Heart right ventricle (tissue), 16 donors: ENCODE measurements around the gene STAMBP. TPM values are rescaled to one million over a fixed set of nuclear protein-coding genes. Genes with fewer than 3 reads are reported as not detected.

Experiments
- ATAC-seq, 8 donors: fragments of 200-7000 bp; cut with Tn5 transposase; one replicate each; pipeline ENCODE4 v1.9.1; 2020; ENCODE audit warnings: mild to moderate bottlenecking in 8 of 8, moderate library complexity in 8 of 8, moderate number of reproducible peaks in 1 of 8
- DNase-seq, 2 donors: peaks; one replicate each; pipeline ENCODE4 v3.0.0-alpha.2; 2020
- H3K27ac ChIP-seq, 10 donors: fragments of 200-600 bp; sonication (generic) in 2 of 10; one replicate each; pipeline versions ENCODE4 v1.5.0 to v1.8.0; 2020 to 2022; ENCODE audit warnings: mild to moderate bottlenecking in 3 of 10
- H3K27me3 ChIP-seq, 7 donors: fragments of 200-600 bp; one replicate each; pipeline ENCODE4 v1.8.0; 2021 to 2022; ENCODE audit warnings: mild to moderate bottlenecking in 2 of 7
- H3K36me3 ChIP-seq, 9 donors: fragments of 200-600 bp; sonication (generic) in 1 of 9; one replicate each; pipeline versions ENCODE4 v1.5.0 to v1.8.0; 2020 to 2022; ENCODE audit warnings: mild to moderate bottlenecking in 2 of 9
- H3K4me1 ChIP-seq, 9 donors: fragments of 200-600 bp; sonication (generic) in 1 of 9; one replicate each; pipeline versions ENCODE4 v1.5.0 to v1.8.0; 2020 to 2022; ENCODE audit warnings: mild to moderate bottlenecking in 4 of 9
- H3K4me3 ChIP-seq, 10 donors: fragments of 200-600 bp; sonication (generic) in 2 of 10; one replicate each; pipeline versions ENCODE4 v1.5.0 to v1.8.0; 2020 to 2022; ENCODE audit warnings: mild to moderate bottlenecking in 7 of 10, moderate library complexity in 2 of 10
- H3K9me3 ChIP-seq, 11 donors: fragments of 200-600 bp in 10 of 11; sonication (generic) in 2 of 11; one replicate each; pipeline versions ENCODE4 v1.5.0 to v1.8.0; 2013 to 2022; ENCODE audit warnings: mild to moderate bottlenecking in 2 of 11, control low read depth in 1 of 11, moderate library complexity in 1 of 11
- WGBS, 2 donors: extraction: QIAGEN DNeasy Blood & Tissue Kit; methylation state at CpG; one replicate each; pipeline ENCODE4 v1.1.7; 2013; ENCODE audit warnings: inconsistent platforms in 1 of 2; 5-methylcytosine and 5-hydroxymethylcytosine counted together
- intact Hi-C, 10 donors: fragments of 100-400 bp; cut with DNase I; formaldehyde crosslinking; loops; one replicate each; pipeline versions ENCODE4 v1.11.1 to v1.14.2; 2022
- polyA plus RNA-seq, 2 donors: library from polyadenylated mRNA; stranded (reverse); fragments of 200-250 nt; gene quantifications; one replicate each; pipeline ENCODE4 v1.2.3, GENCODE V29; 2013
- total RNA-seq, 10 donors: library from RNA; stranded (reverse); fragmentation: NEBNext Ultra II Directional in 3 of 10; extraction: Animal tissue kit (Norgen Biotek cat#: 25700) in 3 of 10; gene quantifications; one replicate each; pipeline versions ENCODE4 v1.2.1 to v1.2.4, GENCODE V29; 2021 to 2023
- TF ChIP-seq, protein P1 (sequence below), 9 donors: fragments of 200-600 bp; sonication (generic) in 2 of 9; IDR thresholded peaks; one replicate each; pipeline versions ENCODE4 v1.5.0 to v1.8.0; 2021 to 2022; ENCODE audit warnings: antibody characterized with exemption in 9 of 9, mild to moderate bottlenecking in 5 of 9, moderate library complexity in 1 of 9
- donor health status: Arrhythmogenic right ventricular cardiomyopathy.
- donor health status: ischemic (EF 13 %, LVEDD 7.1; RV severe dilation, severe dysfunction).
- donor health status: healthy with polysubstance abuse.
- donor health status: DM: no; HTN: yes; CAD: no.
- donor health status: DM: no; HTN: no; CAD: no.
- donor health status: ischemic (EF 25% LVEDD 6.9; RV normal size, moderate dysfunction).
- donor health status: ischemic (EF 25% LVEDD 5.7; RV mildly dilated, moderate dysfunction).
- donor health status: healthy.
- donor health status: DM: yes; HTN: yes; CAD: no.
- donor health status: Ischemic cardiomyopathy.
- donor health status: ischemic (EF 35%, LVEDD 5.7; RV mildly dilated, moderate dysfunction).
- donor health status: nonischemic (EF 11% LVEDD 7.7; RV severe dilation, severe dysfunction).
- donor health status: DM: yes; HTN: yes; CAD: no.
- donor health status: PGD.
- donor health status: ischemic (EF 29% LVEDD 5.4; RV normal size, mild dysfunction).
- donor health status: nonischemic (EF 23%, LVEDD 6.1; RV moderate dilation, normal function).

Gene STAMBP
- total and polyA plus RNA-seq, 12 donors = 12.1 to 37.5 (median 32.3) TPM

DNA sequence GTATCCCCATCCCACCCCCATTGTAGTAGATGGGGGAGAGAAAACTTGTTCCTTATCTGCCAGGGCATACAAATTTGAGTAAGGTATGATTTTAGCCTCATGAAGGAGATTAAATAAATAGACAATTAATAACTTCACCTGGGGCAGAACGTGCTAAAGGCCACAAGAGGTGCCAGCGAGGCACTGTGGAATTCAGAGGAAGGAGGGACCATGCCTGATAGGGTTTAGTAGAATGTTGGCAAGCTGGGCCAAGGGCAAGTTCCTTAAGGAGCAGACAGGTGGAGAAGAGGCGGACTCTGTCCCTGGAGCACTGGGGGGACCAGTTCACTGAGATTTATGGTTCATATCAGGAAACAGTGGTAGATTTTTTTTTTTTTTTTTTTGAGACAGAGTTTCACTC lies 22.5 kb downstream of the STAMBP start:
- H3K9me3 ChIP-seq = no peaks in the 10 kb centered on the region
- peaks cover 0 to 7% (median 0%) of the 10 kb centered on the region in 9 donors for H3K4me1 ChIP-seq
- H3K4me3 ChIP-seq = no peak overlapping the region
- DNase-seq = no peak
- WGBS, 2 donors = 73 to 80% methylated on average over 3 of the region's 3 CpGs
- no peak for ATAC-seq
- intact Hi-C loops = no loop called here
- H3K27ac ChIP-seq = no peak overlapping the region
- no peaks in the 10 kb centered on the region for H3K27me3 ChIP-seq
- TF ChIP-seq, protein P1, sequence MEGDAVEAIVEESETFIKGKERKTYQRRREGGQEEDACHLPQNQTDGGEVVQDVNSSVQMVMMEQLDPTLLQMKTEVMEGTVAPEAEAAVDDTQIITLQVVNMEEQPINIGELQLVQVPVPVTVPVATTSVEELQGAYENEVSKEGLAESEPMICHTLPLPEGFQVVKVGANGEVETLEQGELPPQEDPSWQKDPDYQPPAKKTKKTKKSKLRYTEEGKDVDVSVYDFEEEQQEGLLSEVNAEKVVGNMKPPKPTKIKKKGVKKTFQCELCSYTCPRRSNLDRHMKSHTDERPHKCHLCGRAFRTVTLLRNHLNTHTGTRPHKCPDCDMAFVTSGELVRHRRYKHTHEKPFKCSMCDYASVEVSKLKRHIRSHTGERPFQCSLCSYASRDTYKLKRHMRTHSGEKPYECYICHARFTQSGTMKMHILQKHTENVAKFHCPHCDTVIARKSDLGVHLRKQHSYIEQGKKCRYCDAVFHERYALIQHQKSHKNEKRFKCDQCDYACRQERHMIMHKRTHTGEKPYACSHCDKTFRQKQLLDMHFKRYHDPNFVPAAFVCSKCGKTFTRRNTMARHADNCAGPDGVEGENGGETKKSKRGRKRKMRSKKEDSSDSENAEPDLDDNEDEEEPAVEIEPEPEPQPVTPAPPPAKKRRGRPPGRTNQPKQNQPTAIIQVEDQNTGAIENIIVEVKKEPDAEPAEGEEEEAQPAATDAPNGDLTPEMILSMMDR (IDR thresholded peaks at IDR 0.05) = no peak
- peaks cover 0 to 100% (median 67%) of the 10 kb centered on the region in 9 donors for H3K36me3 ChIP-seq

DNA sequence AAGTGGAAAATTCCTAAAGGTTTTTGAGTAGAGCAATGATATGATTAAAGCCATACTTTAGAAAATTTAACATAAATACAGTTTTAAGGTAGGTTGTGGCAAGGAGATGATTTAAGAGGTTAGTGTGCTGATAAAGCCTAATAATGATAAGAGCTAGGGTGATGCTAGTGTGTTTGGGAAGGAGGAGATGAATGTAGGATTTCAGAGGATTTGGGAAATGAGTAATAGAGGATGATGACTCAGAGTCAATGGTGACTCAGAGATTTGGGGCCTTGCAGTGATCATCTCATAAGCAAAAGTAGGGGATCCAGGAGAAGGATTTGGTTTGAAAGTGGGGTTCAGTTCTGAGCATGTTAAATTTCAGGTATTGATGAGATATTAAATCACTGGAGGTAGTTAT lies 23.3 kb downstream of the STAMBP start:
- intact Hi-C loops = no loop called here
- Histone ChIP-seq H3K27ac (peak overlapping the region in 1 of 10 donors; percentile 16), H3K4me3 (no peak overlapping the region), H3K27me3 (no peaks in the 10 kb centered on the region), H3K4me1 (peaks cover 0 to 7% (median 0%) of the 10 kb centered on the region in 9 donors), H3K9me3 (no peaks in the 10 kb centered on the region), H3K36me3 (peaks cover 0 to 100% (median 67%) of the 10 kb centered on the region in 9 donors)
- ATAC-seq (peak in 1 of 8 donors; percentile 45), DNase-seq (no peak)
- TF ChIP-seq, protein P1 (IDR thresholded peaks at IDR 0.05) = no peak

DNA sequence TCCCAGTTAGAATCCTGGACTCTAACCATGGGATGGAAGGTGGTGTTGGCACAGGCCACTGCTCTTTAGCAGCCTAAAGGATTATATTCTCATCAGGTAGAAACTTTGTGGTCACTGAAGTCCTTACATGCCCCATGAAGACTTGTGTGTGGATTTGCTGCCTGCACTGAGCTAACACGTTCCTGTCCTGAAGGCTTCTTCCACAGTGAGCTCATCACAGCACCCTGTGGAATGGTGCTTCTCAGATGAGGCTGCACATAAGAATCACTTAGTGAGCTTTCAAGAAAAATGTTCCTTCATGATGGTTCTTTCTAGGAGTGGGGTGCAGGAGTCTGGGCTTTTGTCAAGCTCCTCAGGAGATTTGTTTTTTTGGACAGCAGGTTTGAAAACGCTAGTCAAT lies 26.8 kb downstream of the STAMBP start:
- WGBS, 2 donors = 89 to 96% methylated on average over 2 of the region's 2 CpGs
- TF ChIP-seq, protein P1 (IDR thresholded peaks at IDR 0.05) = no peak
- Histone ChIP-seq H3K4me1 (peaks cover 0 to 7% (median 0%) of the 10 kb centered on the region in 9 donors), H3K27me3 (no peaks in the 10 kb centered on the region), H3K4me3 (no peak overlapping the region), H3K9me3 (no peaks in the 10 kb centered on the region), H3K27ac (no peak overlapping the region), H3K36me3 (peaks cover 0 to 100% (median 46%) of the 10 kb centered on the region in 9 donors)
- intact Hi-C loops = no loop called here
- no peak for ATAC-seq
- no peak for DNase-seq

DNA sequence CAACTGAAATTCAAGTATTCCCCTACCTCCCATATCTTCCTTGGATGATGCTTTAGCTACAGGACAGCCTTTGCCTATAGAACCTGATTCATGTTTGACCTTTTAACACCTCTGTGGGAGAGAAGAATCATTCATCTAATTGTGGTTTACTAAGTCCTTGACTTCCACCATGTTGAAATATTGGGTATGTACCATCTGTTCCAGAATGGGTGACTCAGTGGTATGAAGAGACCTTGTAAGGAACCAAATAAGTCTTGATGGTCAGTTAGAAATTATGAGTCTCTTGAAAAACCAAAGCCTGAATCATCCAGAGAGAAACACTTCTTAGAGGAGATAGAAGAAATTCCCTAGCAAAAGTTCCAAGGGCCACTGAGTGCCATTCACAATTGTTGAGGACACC lies 27.5 kb downstream of the STAMBP start:
- TF ChIP-seq, protein P1 (IDR thresholded peaks at IDR 0.05) = no peak
- no peaks in the 10 kb centered on the region for H3K27me3 ChIP-seq
- peaks cover 0 to 7% (median 0%) of the 10 kb centered on the region in 9 donors for H3K4me1 ChIP-seq
- no peak for ATAC-seq
- intact Hi-C loops = no loop called here
- no peak overlapping the region for H3K4me3 ChIP-seq
- peaks cover 0 to 100% (median 48%) of the 10 kb centered on the region in 9 donors for H3K36me3 ChIP-seq
- H3K27ac ChIP-seq = no peak overlapping the region
- DNase-seq = no peak
- H3K9me3 ChIP-seq = no peaks in the 10 kb centered on the region
